HCT116 (cell line): ENCODE results near the gene MYL5. TPM values are rescaled to one million over a fixed set of nuclear protein-coding genes. Genes with fewer than 3 reads are reported as not detected.

Experiments used
- ATAC-seq: fragments of 200-7000 bp; cut with Tn5 transposase; 2 replicates; pipeline ENCODE4 v1.9.1; 2020; ENCODE audit warnings: mild to moderate bottlenecking, moderate library complexity
- BruUV-seq: library from RNA; stranded (reverse); fragments of 400-500 nt; replicated peaks from 2 replicates; lab custom pipeline; 2021; lab: Mats Ljungman, UMichigan
- CTCF ChIA-PET: fragments of 300-600 bp; sonication (Branson Sonifier 250); formaldehyde crosslinking; loops from one replicate; lab custom pipeline; 2021; ENCODE audit warnings: antibody characterized with exemption; lab: Charles Lee
- POLR2A ChIA-PET: fragments of 300-600, 350-600 bp; sonication (Branson Sonifier 250); formaldehyde crosslinking; loops from one replicate; lab custom pipeline; 2021; ENCODE audit warnings: antibody characterized with exemption; lab: Charles Lee
- RAD21 ChIA-PET, 2 experiments: fragments of 300-600 bp; sonication (Branson Sonifier 250); formaldehyde crosslinking; loops; one replicate each; lab custom pipeline; 2023; ENCODE audit warnings: low total read pairs in 2 of 2; ENCODE audit not compliant: uncharacterized antibody in 2 of 2, unreplicated experiment in 2 of 2, low non-redundant PET in 1 of 2; lab: Charles Lee
- DNase-seq: peaks from one replicate; pipeline ENCODE4 v3.0.0-alpha.2; 2010; ENCODE audit warnings: low read depth, low spot score
- H2AFZ ChIP-seq: fragments of 200-600 bp; shearing (Covaris generic), sonication (generic); 2 replicates; pipeline ENCODE4 v1.6.1; 2017; ENCODE audit warnings: low read depth, mixed run types, mixed read lengths, antibody characterized with exemption, low read length; ENCODE audit not compliant: poor library complexity, severe bottlenecking
- H3K27ac ChIP-seq: 2 replicates; pipeline ENCODE4 v1.5.1; 2012; ENCODE audit warnings: low read depth, low read length
- H3K27me3 ChIP-seq: fragments of 200-600 bp; sonication (generic); 2 replicates; pipeline ENCODE4 v1.6.1; 2016; ENCODE audit warnings: mixed run types, low read length, mixed read lengths; ENCODE audit not compliant: insufficient read depth
- H3K36me3 ChIP-seq, 2 experiments: fragments of 200-500 bp in 1 of 2; fragments of 200-600 bp in 1 of 2; sonication (Bioruptor generic) in 1 of 2; sonication (generic) in 1 of 2; 2 replicates each; pipeline versions ENCODE4 v1.5.1 to v1.6.1; 2014 to 2016; ENCODE audit warnings: low read length in 2 of 2, inconsistent platforms in 1 of 2, mixed read lengths in 1 of 2, mixed run types in 1 of 2; ENCODE audit not compliant: insufficient read depth in 2 of 2, control insufficient read depth in 1 of 2
- H3K4me1 ChIP-seq, 2 experiments: fragments of 200-600 bp in 1 of 2; sonication (generic) in 1 of 2; 2 replicates each; pipeline versions ENCODE4 v1.5.1 to v1.6.1; 2012 to 2017; ENCODE audit warnings: low read length in 2 of 2, inconsistent platforms in 1 of 2, mild to moderate bottlenecking in 1 of 2, mixed read lengths in 1 of 2, mixed run types in 1 of 2, moderate library complexity in 1 of 2; ENCODE audit not compliant: insufficient read depth in 2 of 2, control insufficient read depth in 1 of 2
- H3K4me2 ChIP-seq: fragments of 200-600 bp; sonication (generic); 2 replicates; pipeline ENCODE4 v1.6.1; 2017; ENCODE audit warnings: mixed run types, low read length, mixed read lengths
- H3K4me3 ChIP-seq, 2 experiments: fragments of 200-600 bp in 1 of 2; sonication (generic) in 1 of 2; replicated peaks in 1 of 2; 2 replicates each; pipeline ENCODE4 v1.5.1; 2011 to 2016; ENCODE audit warnings: low read length in 2 of 2, control low read depth in 1 of 2, low read depth in 1 of 2, mild to moderate bottlenecking in 1 of 2, mixed read lengths in 1 of 2, mixed run types in 1 of 2
- H3K79me2 ChIP-seq: fragments of 200-600 bp; sonication (generic); 2 replicates; pipeline ENCODE4 v1.6.1; 2017; ENCODE audit warnings: mild to moderate bottlenecking, mixed run types, low read length, moderate library complexity, mixed read lengths; ENCODE audit not compliant: insufficient read depth
- H3K9ac ChIP-seq: fragments of 200-600 bp; sonication (generic); 2 replicates; pipeline ENCODE4 v1.6.1; 2016; ENCODE audit warnings: low read length, mixed read lengths
- H3K9me2 ChIP-seq: fragments of 200-600 bp; sonication (generic), shearing (Covaris generic); 2 replicates; pipeline ENCODE4 v1.6.1; 2017; ENCODE audit warnings: mixed run types, mild to moderate bottlenecking, moderate library complexity; ENCODE audit not compliant: insufficient read depth
- H3K9me3 ChIP-seq, 2 experiments: fragments of 200-500 bp in 1 of 2; fragments of 200-600 bp in 1 of 2; sonication (Bioruptor generic) in 1 of 2; sonication (generic) in 1 of 2; 2 replicates each; pipeline ENCODE4 v1.6.1; 2014 to 2017; ENCODE audit warnings: low read length in 2 of 2, mixed read lengths in 2 of 2, inconsistent platforms in 1 of 2, low read depth in 1 of 2, mild to moderate bottlenecking in 1 of 2, mixed run types in 1 of 2, moderate library complexity in 1 of 2; ENCODE audit not compliant: control insufficient read depth in 1 of 2, insufficient read depth in 1 of 2
- H4K20me1 ChIP-seq: fragments of 200-600 bp; sonication (generic), shearing (Covaris generic); 2 replicates; pipeline ENCODE4 v1.6.1; 2017; ENCODE audit warnings: mixed run types, mild to moderate bottlenecking, moderate library complexity; ENCODE audit not compliant: insufficient read depth
- CBX3 ChIP-seq: IDR thresholded peaks from 2 replicates; pipeline ENCODE4 v1.6.1; 2012; ENCODE audit warnings: low read depth
- CEBPB ChIP-seq: IDR thresholded peaks from 2 replicates; pipeline ENCODE4 v1.6.1; 2012; ENCODE audit warnings: low read depth
- POLR2A ChIP-seq: IDR thresholded peaks from 2 replicates; pipeline ENCODE4 v1.7.0; 2011; ENCODE audit warnings: borderline replicate concordance; ENCODE audit not compliant: insufficient read depth, insufficient read length; ENCODE audit errors: extremely low read depth
- POLR2AphosphoS5 ChIP-seq: IDR thresholded peaks from 2 replicates; pipeline ENCODE4 v1.6.1; 2011; ENCODE audit warnings: mild to moderate bottlenecking, low read depth, low read length, moderate library complexity
- ZNF274 ChIP-seq: fragments of 200-500 bp; sonication (Bioruptor generic); IDR thresholded peaks from 2 replicates; pipeline ENCODE4 v1.6.1; 2014; ENCODE audit warnings: mild to moderate bottlenecking, low read depth, low read length, inconsistent platforms
- intact Hi-C: fragments of 100-400 bp; cut with micrococcal nuclease; formaldehyde crosslinking; loops from 2 replicates; pipeline ENCODE4 v1.10.0; 2022
- total RNA-seq: library from RNA; stranded (reverse); gene quantifications from one replicate; pipeline ENCODE4 v1.2.1, GENCODE V29; 2021; ENCODE audit not compliant: unreplicated experiment
- TF ChIP-seq, protein P1 (sequence below): IDR thresholded peaks from 2 replicates; pipeline ENCODE4 v1.6.1; 2012
- TF ChIP-seq, protein P2 (sequence below): IDR thresholded peaks from 2 replicates; pipeline ENCODE4 v1.6.1; 2012

Gene MYL5
- total RNA-seq, 1 experiment from 2014 or later, result 14.0 TPM

DNA sequence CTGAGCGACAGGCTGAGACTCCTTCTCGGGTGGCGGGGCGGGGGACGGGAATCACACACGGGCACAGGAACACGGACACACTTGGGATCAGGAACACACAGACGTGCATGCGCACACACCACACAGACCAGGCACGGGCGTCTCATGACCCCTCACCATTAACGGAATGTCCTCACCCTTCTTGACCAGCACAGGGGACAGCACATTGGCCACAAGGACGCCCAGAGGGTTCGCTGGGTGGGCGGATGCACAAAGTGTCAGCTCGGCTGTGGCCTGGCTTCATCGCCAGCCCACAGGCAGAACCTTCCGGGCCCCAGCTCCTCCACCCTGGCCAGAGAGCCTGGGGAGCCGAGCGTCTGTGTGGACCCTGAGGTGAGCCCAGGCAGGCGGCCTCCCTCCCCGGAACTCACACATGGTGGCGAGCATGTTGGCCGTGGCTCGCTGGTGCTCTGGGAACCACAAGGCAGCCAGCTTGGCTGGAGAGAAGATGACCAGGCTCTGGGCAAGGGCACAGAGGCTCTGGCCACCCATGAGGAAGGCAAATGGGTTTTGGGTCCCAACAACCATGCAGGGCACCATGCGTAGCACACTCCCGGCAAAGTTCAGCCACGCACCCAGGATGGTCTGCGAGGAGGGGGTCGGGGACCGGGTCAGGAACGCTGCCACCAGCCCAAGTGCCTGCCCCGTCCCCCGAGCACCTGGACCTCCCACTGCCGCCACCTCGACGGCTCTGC is 11.5 kb downstream of the MYL5 start:
- BruUV-seq, result no TSS peak
- ChIA-PET RAD21 (no interaction called here), CTCF (no interaction called here), POLR2A (no interaction called here)
- no peak overlapping the region for H3K4me3 ChIP-seq
- intact Hi-C loops, result no loop called here
- H4K20me1 ChIP-seq, result no peaks in the 10 kb centered on the region
- no peak for ATAC-seq
- H3K36me3 ChIP-seq, result no peaks in the 10 kb centered on the region
- no peak overlapping the region for H2AFZ ChIP-seq
- peaks cover 4% of the 10 kb centered on the region; the same call in 1 of the 2 replicates for H3K79me2 ChIP-seq
- DNase-seq, result no peak
- peak overlapping the region; percentile 92; the same call in 1 of the 2 replicates for H3K27ac ChIP-seq
- no peaks in the 10 kb centered on the region for H3K9me2 ChIP-seq
- H3K9ac ChIP-seq, result no peak overlapping the region
- H3K4me1 ChIP-seq, result peaks cover 27 to 55% of the 10 kb centered on the region in 2 experiments
- H3K27me3 ChIP-seq, result no peaks in the 10 kb centered on the region
- H3K4me2 ChIP-seq, result no peak overlapping the region
- no peaks in the 10 kb centered on the region for H3K9me3 ChIP-seq
- no peak for TF ChIP-seq CBX3
- TF ChIP-seq, protein P1, sequence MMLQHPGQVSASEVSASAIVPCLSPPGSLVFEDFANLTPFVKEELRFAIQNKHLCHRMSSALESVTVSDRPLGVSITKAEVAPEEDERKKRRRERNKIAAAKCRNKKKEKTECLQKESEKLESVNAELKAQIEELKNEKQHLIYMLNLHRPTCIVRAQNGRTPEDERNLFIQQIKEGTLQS, result no peak
- no peak for TF ChIP-seq CEBPB
- no peak for TF ChIP-seq POLR2A
- no peak for TF ChIP-seq ZNF274
- TF ChIP-seq, protein P2, sequence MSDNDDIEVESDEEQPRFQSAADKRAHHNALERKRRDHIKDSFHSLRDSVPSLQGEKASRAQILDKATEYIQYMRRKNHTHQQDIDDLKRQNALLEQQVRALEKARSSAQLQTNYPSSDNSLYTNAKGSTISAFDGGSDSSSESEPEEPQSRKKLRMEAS, result no peak

DNA sequence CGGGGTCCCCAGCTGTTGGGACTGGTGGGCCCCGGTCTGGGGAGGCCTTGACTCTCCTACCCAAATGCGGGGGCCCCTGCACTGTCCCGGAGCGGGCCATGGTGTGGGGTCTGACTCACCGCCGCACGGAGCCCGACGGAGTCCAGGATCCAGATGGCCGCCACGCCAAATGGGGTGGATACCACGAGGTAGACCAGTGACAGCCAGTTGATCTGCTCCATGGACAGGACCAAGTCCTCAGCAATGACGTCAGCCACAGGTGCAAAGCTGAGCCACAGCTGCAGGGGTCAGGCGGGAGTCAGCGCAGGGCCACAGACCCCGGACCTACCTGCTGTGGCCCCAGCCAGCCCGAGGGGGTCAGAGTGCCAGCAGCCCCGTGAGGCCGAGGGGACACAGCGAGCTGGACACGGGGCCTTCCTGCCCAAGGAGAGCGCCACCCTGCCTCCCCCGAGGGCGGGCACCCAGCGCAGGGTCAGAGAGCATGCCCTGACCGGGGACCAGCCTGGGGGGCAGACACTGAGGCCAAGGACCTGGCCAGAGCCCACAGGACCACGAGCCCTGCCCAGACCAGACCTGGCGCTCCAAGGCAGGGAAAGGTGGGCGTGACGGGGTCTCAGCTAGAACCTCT is 12.2 kb downstream of the MYL5 start:
- intact Hi-C loops, result no loop called here
- ChIA-PET RAD21 (no interaction called here), POLR2A (interaction anchor here (0.6 to 1.8 kb wide), 3 partner anchors 12 to 84 kb away, joined by 3 to 6 read pairs (median 3); partner anchors contain the start of genes ATP5ME and MYL5)
- peak overlapping the region in 1 of 2 experiments; percentile 58; a peak in 2 of 4 replicates for H3K4me3 ChIP-seq
- no TSS peak for BruUV-seq
- no peak for TF ChIP-seq POLR2AphosphoS5
- TF ChIP-seq, all 23 proteins: peak for 0
- peak overlapping the region; percentile 92 for H3K27ac ChIP-seq
- peak overlapping the region; percentile 85 for H3K4me2 ChIP-seq
- CTCF ChIA-PET, result interaction anchor here (1.0 to 1.6 kb wide), 3 partner anchors 9 to 13 kb away, joined by 3 to 8 read pairs (median 5); partner anchors contain the start of genes ATP5ME and MYL5
- DNase-seq, result no peak
- no peaks in the 10 kb centered on the region for H4K20me1 ChIP-seq
- H2AFZ ChIP-seq, result no peak overlapping the region
- H3K36me3 ChIP-seq, result no peaks in the 10 kb centered on the region
- peaks cover 27 to 49% of the 10 kb centered on the region in 2 experiments for H3K4me1 ChIP-seq
- peak; percentile 1; the same call in 1 of the 2 replicates for ATAC-seq
- no peaks in the 10 kb centered on the region for H3K9me2 ChIP-seq
- H3K27me3 ChIP-seq, result no peaks in the 10 kb centered on the region
- H3K9ac ChIP-seq, result peak overlapping the region; percentile 70
- H3K79me2 ChIP-seq, result peaks cover 4% of the 10 kb centered on the region; the same call in 1 of the 2 replicates
- no peaks in the 10 kb centered on the region for H3K9me3 ChIP-seq
